CD1c-positive myeloid dendritic cell (primary cell): Measurements from ENCODE around the gene ARHGAP22.
"Not testable (repeated sequence)": the region's sequence is repeated elsewhere in the genome, so short reads cannot be mapped to it uniquely, and the experiment has no call there.

ENCODE experiments used
- DNase-seq: peaks from one replicate; pipeline ENCODE4 v3.0.0-alpha.2; 2016; ENCODE audit errors: extremely low spot score

ARHGAP22 gene, protein sequence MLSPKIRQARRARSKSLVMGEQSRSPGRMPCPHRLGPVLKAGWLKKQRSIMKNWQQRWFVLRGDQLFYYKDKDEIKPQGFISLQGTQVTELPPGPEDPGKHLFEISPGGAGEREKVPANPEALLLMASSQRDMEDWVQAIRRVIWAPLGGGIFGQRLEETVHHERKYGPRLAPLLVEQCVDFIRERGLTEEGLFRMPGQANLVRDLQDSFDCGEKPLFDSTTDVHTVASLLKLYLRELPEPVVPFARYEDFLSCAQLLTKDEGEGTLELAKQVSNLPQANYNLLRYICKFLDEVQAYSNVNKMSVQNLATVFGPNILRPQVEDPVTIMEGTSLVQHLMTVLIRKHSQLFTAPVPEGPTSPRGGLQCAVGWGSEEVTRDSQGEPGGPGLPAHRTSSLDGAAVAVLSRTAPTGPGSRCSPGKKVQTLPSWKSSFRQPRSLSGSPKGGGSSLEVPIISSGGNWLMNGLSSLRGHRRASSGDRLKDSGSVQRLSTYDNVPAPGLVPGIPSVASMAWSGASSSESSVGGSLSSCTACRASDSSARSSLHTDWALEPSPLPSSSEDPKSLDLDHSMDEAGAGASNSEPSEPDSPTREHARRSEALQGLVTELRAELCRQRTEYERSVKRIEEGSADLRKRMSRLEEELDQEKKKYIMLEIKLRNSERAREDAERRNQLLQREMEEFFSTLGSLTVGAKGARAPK

GRCh38 chr10:48604991-48605508, at the start of gene ARHGAP22:
TSS of gene ARHGAP22 (minus strand) at chr10:48605073. CDS start at chr10:48604796, 277 bp downstream.
- DNase-seq: peak; percentile 45

- DNase-seq: no peak
Measured at GRCh38 chr10:48653944-48654698, 49.2 kb upstream of the ARHGAP22 start.

DNA sequence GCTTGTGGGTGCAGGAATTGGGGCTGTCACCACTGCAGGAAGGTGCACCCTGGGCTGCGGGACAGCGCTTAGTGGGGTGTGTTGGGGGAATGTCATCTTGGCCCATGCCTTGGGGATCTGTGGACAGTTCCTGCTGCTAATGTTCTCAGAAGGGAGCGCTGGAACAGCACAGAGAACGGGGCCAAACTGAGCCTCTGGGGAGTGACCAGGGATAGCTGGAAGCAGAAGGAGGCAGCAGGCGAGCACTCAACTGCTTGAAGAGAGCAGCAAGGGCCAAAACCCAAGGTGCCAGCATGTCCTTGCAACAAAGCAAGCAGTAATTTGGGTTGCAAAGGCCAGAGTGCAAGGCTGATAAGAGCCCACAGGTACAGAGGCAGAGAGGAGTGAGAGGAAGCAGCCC, 48.5 kb upstream of the ARHGAP22 start:
- DNase-seq: no peak

- peak; percentile 76 for DNase-seq
Measured at GRCh38 chr10:48652344-48652743, 47.5 kb upstream of the ARHGAP22 start.

- no peak for DNase-seq
Measured at GRCh38 chr10:48651839-48652238, 47.0 kb upstream of the ARHGAP22 start.

DNA sequence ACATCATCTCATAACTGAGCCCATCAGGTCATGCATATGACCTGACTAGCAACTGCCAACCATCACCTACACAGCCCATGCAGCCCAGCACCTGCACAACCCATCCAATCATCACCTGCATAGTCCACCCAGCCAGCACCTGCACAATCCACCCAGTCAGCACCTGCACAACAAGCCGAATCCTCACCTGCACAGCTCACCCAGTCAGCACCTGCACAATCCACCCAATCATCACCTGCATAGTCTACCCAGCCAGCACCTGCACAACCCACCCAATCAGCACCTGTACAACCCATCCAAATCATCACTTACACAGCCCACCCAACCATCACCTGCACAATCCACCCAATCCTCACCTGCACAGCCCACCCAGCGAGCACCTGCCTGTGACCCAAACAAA, 46.4 kb upstream of the ARHGAP22 start:
- DNase-seq: no peak

- DNase-seq: no peak
Measured at GRCh38 chr10:48649349-48649944, 44.6 kb upstream of the ARHGAP22 start.

- DNase-seq: no peak
Measured at GRCh38 chr10:48648172-48648942, 43.5 kb upstream of the ARHGAP22 start.

GRCh38 chr10:48647073-48647472, 42.2 kb upstream of the ARHGAP22 start:
- not testable (repeated sequence) for DNase-seq

DNA sequence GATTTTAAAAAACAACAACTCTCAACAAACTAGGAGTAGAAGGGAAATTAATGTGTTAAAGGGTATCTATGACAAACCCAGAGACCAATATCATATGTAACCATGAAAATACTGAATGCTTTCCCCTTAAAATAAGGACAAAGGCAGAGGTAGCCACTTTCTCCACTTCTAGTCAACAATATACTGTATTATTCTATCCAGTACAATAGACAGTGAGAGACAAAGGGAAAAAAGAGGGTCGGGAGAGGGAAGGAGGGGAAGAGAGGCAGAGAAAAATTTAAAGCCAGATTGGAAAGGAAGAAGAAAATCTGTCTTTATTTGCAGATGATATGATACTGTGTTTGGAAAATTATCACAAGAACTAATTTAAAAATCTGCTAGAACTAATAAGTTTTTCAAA, 40.7 kb upstream of the ARHGAP22 start:
- no peak for DNase-seq

DNA sequence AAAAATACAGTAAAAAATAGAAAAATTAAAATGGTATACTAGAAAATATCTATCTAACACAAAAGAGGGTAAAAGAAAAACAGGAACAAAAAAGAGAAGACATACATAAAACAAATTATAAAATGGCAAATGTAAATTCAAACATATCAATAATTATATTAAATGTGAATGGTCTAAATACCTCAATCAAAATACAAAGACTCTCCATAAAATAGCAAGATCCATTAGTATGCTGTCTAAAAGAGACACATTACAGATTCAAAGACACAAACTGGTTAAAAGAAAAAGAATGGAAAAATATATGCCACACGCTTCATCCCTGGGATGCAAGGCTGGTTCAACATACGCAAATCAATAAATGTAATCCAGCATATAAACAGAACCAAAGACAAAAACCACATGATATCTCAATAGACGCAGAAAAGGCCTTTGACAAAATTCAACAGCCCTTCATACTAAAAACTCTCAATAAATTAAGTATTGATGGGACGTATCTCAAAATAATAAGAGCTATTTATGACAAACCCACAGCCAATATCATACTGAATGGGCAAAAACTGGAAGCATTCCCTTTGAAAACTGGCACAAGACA, 36.3 kb upstream of the ARHGAP22 start:
- not testable (repeated sequence) for DNase-seq

DNA sequence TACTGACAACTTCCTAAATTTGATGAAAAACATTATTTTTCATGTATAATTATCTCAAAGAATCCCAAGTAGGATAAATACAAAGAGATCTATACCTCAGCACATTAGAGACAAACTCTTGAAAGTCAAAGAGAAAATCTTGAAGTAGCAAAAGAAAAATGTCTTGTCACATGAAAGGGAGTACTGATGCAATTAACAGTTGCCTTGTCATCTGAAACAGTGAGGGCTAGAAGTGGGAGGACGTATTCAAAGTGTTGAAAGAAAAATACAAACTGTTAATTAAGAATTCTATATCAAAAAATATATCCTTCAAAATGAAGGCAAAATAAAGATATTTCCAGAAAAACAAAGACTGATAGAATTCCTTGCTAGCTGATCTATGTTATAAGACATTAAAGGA, 35.5 kb upstream of the ARHGAP22 start:
- peak; percentile 53 for DNase-seq

DNA sequence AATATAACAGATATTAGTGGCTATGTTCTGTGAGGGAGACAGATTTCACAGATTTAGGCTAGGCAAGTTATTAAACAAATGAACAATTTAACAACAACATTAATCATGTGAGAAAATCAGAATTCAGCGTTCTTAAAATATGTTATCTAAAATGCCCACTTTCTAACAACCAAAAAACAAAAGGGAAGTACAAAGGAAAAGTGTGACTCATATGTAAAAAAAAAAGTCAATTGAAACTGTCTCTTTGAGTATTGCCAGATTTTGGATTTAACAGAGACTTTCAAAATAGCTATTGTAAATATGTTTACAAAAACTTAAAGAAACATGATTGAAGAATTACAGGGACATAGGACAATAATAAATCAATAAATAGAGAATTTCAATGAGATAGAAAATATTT, 34.8 kb upstream of the ARHGAP22 start:
- peak; percentile 77 for DNase-seq

GRCh38 chr10:48638739-48639527, 34.1 kb upstream of the ARHGAP22 start:
- DNase-seq: peak; percentile 51

- DNase-seq: no peak
Measured at GRCh38 chr10:48638158-48638557, 33.3 kb upstream of the ARHGAP22 start.

GRCh38 chr10:48636901-48637300, 32.0 kb upstream of the ARHGAP22 start:
- DNase-seq: no peak

DNA sequence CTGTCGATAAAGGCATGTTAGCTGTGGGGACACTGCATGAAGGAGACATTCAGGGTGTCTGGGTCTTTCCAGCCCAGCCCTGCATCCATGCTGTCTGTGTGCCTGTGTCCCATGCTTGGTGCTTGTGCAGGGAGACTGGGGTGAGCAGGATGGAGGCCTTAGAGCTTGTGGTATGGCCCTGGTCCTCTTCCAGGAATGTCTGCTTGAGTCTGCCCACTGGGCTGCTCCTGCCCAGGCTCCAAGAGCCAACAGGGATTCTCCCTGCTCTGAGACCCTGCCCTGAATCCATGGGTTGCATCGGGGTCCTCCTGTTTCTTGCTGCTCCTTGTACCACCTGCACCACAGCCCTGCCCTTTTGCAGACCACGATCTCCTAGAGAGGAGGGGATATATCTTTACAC, 31.4 kb upstream of the ARHGAP22 start:
- DNase-seq: no peak

DNA sequence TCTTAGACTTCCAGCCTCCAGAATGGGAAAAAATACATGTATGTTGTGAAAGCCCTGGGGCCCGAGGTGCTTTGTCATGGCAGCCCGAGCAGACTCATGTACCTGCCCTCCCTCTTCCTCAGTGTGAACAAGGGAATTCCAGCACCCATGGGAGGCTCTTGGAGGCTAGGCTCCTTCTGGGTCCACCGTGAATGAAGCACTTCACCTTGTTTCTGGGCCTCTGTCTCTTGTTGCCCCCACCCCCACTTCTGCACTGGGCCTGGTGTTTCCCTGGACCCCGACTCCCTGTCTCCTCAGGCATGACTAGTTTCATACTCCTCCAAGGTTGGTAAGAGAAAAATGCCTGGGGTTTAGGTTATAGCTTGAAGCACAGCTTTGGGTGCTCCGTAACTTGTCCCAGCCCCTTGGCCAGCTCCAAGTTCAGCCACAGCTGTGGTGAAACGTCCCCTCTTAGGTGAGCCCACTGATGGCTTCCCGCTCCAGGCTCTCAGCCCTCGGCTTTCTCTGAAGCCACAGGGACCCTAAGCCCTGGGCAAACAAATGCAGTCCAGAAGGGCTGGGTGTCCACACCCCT, 30.2 kb upstream of the ARHGAP22 start:
- DNase-seq: no peak

- peak; percentile 95 for DNase-seq
Measured at GRCh38 chr10:48634198-48634983, 29.5 kb upstream of the ARHGAP22 start.
